ENCODE data around the gene ABHD12.

ABHD12 gene

DNA sequence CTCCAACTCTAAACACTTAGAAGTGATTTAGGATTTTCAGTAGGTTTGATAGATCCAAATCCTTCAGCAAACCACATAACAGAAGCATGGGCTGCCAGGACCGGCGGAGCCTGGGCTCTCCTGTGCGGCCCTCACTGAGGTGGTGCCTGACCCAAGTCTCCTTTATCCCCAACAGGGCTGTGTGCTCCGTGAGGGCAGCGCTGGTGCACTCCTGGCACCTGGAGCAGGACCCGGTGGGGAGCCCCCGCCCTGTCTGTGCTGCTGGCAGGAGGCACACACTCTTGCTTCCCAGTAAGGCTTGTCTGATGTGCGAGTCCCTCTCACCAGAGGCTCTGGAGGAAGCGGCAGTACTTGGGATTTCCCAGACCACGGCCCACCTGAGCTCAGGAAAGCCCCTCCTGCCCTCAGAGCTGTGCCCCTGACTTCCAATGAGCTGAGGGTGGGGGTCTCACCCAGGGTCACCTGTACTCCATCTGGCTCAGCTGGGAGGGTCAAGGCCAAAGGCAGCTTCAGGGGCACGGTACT, 86.5 kb downstream of the ABHD12 start:
- no peak for DNase-seq

GRCh38 chr20:25303292-25304024, 87.2 kb downstream of the ABHD12 start:
- DNase-seq = no peak

- DNase-seq = no peak
Observed at GRCh38 chr20:25302596-25302995, 88.0 kb downstream of the ABHD12 start.

GRCh38 chr20:25301357-25301920, 89.2 kb downstream of the ABHD12 start:
- DNase-seq = no peak

DNA sequence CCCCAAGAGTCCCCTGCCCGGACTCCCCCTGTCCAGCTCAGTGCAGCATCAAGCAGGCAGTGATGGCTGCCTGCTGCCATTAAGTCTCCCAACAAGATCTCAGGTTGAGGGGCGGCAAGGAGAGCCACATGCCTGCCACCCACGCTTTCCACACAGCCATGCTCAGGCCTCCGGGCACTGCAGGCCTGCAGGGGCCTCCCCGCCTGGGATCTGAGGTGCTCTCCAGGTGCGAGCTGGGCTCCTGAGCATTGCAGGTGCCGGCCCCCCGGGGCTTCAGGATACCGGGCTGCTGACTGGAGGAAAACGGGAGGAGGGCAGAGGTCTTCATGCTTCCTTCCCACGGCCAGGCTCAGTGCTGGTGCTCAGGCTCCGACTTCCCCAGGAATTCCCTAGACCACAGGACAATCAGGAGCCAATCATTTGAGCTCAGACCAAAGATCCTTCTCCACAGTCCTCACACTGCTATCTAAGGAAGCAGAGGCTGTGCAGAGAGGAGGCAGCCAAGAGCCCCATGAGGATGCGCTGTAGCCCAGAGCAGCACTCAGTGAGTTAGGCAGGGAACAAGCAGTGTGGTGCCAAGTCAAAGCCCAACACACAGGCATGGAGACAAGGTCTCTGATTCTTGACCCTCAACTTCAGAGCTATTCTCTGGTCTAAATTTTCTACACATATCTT, 90.0 kb downstream of the ABHD12 start:
- DNase-seq = no peak

- no peak for DNase-seq
Observed at GRCh38 chr20:25299806-25300205, 90.8 kb downstream of the ABHD12 start.

GRCh38 chr20:25297141-25297905, 93.3 kb downstream of the ABHD12 start:
- DNase-seq = no peak

DNA sequence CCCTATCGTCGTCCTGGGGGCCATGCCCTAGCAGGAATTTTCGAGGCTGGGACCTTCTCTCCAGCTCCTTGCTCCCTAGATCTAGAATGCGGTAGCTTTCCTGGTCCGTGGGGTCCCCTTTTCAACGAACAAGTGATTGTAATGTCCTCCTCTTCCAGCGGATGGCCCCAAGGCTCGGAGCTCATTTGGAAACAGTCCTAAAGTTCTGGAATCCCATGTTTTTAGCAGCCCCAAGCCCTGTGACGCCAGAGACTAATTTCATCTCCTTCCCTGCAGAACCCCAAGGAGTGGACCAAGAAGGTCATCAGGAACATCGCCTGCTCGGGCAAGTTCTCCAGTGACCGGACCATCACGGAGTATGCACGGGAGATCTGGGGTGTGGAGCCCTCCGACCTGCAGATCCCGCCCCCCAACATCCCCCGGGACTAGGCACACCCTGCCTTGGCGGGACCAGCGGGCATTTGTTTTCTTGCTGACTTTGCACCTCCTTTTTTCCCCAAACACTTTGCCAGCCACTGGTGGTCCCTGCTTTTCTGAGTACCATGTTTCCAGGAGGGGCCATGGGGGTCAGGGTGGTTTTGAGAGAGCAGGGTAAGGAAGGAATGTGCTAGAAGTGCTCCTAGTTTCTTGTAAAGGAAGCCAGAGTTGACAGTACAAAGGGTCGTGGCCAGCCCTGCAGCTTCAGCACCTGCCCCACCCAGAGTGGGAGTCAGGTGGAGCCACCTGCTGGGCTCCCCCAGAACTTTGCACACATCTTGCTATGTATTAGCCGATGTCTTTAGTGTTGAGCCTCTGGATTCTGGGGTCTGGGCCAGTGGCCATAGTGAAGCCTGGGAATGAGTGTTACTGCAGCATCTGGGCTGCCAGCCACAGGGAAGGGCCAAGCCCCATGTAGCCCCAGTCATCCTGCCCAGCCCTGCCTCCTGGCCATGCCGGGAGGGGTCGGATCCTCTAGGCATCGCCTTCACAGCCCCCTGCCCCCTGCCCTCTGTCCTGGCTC, 94.2 kb downstream of the ABHD12 start:
- no peak for DNase-seq

DNA sequence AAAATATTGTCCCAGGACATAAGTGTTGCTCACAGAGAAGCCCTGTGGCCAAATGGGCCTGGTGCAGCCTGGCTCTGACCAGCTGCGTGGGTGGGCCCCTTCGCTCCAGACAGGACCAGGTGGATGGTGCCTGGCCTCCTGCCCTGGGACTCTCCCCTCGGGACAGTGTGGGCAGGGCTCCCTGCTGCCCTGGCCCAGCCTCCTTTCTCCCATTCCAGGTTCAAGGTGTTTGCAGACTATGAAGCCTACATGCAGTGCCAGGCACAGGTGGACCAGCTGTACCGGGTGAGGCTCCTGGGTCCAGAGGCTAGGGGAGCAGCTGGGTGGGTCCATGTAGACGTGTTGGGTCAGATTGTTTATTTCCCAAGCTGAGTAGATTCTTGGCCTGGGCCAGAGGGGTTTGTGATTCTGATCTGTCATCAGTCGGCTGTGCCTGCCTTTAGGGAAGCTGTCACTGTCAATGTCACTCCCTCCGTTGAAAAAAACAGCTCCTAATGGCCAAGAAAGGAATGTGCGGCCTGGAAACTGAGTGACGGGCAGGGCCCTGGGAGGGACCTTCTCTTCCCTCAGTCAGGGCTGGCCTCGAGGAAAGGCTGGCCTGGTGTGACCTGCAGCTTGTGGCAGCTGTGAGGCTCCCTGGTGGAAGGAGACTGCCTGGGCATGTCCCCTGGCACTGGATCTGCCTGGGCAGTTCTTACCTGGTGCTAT, 95.1 kb downstream of the ABHD12 start:
- no peak for DNase-seq

- DNase-seq = peak; percentile 43 to 54
Observed at GRCh38 chr20:25294459-25295385, 95.9 kb downstream of the ABHD12 start.

DNA sequence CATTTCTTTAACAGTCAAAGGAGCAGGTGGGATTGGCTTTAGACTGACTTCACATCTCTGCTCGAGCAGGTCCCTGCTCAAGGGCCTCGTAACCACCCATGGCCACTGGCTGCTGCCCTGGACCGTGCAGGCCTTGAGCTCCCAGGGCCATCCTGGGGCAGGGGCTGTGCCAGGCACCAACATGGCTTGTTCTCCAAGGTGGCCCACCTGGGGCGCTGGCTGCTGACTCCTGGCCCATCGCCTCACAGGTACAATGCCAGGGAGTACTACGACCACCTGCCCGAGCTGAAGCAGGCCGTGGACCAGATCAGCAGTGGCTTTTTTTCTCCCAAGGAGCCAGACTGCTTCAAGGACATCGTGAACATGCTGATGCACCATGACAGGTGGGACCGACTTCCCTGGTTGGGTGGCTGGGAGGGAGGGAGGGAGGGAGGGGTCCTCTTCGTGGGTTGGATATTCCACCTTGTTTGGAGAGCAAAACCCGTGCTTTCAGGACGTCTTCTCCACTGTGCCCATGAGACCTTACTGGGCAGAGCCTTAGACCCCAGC, 96.7 kb downstream of the ABHD12 start:
- no peak for DNase-seq

DNA sequence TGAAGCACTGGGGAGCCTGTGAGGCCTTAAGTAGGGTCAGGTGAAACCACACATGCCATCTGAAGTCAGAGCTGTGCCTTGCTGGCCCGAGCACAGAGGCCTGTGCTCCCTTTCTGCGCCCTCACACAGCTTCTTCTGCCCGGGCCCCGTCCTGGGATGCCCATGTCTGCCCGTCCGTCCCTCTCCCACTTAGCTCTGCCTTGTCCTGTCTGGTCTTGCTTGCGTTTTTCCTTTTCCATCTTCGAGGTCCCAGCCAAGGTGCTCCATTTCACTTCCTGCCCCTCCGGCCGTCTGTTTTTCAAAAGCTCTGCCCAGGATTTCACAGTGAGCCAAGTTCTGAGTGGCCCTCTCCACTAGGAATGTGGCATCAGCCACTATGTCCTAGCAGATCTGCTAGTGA, 97.1 kb downstream of the ABHD12 start:
- DNase-seq = no peak

DNA sequence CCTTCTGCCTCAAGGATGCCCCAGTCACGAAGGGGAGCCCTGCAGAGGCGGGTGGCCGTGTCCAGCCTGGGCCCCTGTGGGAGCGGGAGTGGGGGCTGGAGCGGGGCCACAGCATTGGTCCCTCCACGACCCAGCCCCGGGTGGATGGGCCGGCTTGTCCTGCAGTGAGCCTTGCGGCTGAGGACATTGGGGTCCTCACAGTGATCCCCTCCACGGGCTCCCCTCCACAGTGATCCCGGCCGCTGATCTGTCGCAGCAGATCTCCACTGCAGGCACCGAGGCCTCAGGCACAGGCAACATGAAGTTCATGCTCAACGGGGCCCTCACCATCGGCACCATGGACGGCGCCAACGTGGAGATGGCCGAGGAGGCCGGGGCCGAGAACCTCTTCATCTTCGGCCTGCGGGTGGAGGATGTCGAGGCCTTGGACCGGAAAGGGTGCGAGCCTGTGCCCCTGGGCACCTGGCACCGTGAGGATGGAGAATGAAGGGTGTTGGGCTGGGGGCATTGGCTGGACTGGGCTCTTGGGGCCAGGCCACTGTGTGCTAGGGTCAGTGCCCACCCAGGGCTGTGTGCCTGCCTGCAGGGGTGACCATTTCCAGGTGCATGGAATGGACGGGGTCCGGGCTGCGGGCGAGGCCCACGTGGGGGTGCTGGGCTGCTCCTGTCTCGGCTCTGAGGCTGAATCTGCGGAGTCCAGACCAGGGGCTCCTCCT, 98.3 kb downstream of the ABHD12 start:
- DNase-seq = no peak

DNA sequence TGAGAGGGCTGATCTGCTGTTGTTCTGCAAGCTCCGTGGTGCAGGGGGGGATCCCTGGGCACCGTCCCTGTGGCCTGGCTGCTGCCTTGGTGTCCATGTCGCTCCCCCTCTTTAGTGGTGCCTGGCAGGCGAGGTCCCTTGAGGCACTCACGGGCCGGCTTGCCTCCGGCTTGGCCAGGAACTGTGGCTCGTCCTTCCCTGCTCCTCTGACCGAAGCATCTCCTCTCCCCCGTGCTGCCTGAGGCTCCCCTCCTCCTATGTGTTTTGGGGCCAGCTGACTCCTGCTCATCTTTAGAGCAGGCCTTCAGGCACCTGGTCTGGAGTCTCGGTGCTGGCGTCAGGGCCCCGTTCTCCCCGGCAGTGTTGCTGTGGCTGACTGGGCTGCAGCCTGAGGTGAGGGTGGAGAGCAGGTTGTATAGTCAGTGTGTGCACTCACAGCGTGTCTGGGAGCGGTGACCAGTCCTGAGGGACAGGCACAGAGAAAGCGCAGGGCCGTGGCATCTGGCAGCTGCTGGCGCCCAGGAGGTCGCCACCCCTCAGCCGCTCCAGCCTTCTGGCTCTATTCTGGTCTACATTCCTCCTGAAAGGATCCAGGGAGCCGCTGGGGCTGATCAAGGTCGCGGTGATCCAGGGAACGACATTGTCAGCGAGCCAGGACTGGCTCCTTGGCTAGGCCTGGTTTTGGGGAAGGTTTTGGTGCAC, 99.1 kb downstream of the ABHD12 start:
- DNase-seq = no peak

GRCh38 chr20:25290646-25291431, 99.8 kb downstream of the ABHD12 start:
- no peak for DNase-seq

DNA sequence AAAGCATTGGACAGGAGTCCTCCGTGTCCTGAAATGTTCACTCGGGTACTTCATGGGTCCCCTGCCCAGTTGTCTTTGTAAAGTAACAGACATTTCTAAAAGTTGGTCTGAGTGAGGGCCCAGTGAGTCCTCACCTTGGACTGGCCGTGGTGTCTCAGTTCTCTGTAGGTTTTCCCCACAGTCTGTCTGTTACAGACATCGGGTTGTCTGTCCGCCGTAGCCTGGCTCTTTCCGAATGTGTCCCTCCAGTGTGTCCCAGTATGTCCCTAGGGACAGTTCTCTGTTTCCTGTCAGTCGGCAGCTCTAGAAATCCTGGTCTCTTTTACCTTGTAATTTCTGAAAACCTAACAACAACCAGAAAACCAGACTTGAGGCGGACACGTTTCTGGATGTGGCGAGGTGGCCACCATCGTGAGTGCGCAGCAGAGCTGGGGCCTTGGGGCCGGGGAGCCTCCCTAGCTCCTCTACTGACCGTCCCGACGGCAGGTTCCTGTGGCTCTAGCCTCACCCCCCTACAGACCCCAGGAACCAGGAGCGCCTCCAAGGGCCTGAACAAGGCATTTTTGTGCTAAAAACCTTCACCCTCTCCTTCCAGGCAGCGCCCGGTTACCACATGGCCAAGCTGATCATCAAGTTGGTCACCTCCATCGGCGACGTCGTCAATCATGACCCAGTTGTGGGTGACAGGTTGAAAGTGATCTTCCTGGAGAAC, 100.6 kb downstream of the ABHD12 start:
- no peak for DNase-seq
